Retina (tissue), 1 donor: ENCODE data around the gene PTMA.
"Not testable (repeated sequence)": the region's sequence is repeated elsewhere in the genome, so short reads cannot be mapped to it uniquely, and the experiment has no call there.

Source experiments
- DNase-seq: peaks from one replicate; pipeline ENCODE4 v3.0.0-alpha.2; 2016

Gene PTMA

GRCh38 chr2:231717281-231718171 lies 9.2 kb downstream of the PTMA start:
- no peak for DNase-seq

- DNase-seq = no peak
Observed at GRCh38 chr2:231718799-231719198, 10.5 kb downstream of the PTMA start.

- DNase-seq = no peak
Observed at GRCh38 chr2:231720292-231720986, 12.1 kb downstream of the PTMA start.

- DNase-seq = no peak
Observed at GRCh38 chr2:231720987-231721966, 13.0 kb downstream of the PTMA start.

GRCh38 chr2:231722721-231723307 lies 14.5 kb downstream of the PTMA start:
- no peak for DNase-seq

GRCh38 chr2:231725476-231725875 lies 17.2 kb downstream of the PTMA start:
- DNase-seq = no peak

- no peak for DNase-seq
Observed at GRCh38 chr2:231726276-231726675, 18.0 kb downstream of the PTMA start.

GRCh38 chr2:231727621-231728020 lies 19.3 kb downstream of the PTMA start:
- DNase-seq = no peak

- DNase-seq = no peak
Observed at GRCh38 chr2:231732604-231733003, 24.3 kb downstream of the PTMA start.

GRCh38 chr2:231737761-231738160 lies 29.4 kb downstream of the PTMA start:
- no peak for DNase-seq

- DNase-seq = no peak
Observed at GRCh38 chr2:231743376-231744116, 35.2 kb downstream of the PTMA start.

GRCh38 chr2:231745303-231746038 lies 37.1 kb downstream of the PTMA start:
- DNase-seq = no peak

GRCh38 chr2:231748153-231748896 lies 40.0 kb downstream of the PTMA start:
- DNase-seq = not testable (repeated sequence)

GRCh38 chr2:231749016-231749415 lies 40.7 kb downstream of the PTMA start:
- DNase-seq = not testable (repeated sequence)

GRCh38 chr2:231751042-231751815 lies 42.9 kb downstream of the PTMA start:
- no peak for DNase-seq

GRCh38 chr2:231752061-231752460 lies 43.7 kb downstream of the PTMA start:
- DNase-seq = no peak

GRCh38 chr2:231761735-231762134 lies 53.4 kb downstream of the PTMA start:
- DNase-seq = no peak
